Fibroblast of skin of back (primary cell): Measurements from ENCODE around the gene AKIP1. TPM values are rescaled to one million over a fixed set of nuclear protein-coding genes. Genes with fewer than 3 reads are reported as not detected.
"Not testable (repeated sequence)": the region's sequence is repeated elsewhere in the genome, so short reads cannot be mapped to it uniquely, and the experiment has no call there.

Experiments
- DNase-seq: peaks from one replicate; pipeline ENCODE4 v3.0.0-alpha.2; 2013
- polyA plus RNA-seq, 2 experiments: library from polyadenylated mRNA; unstranded; fragments of 120-200 nt; gene quantifications; one replicate each; pipeline ENCODE4 v1.2.1, GENCODE V29; 2013; ENCODE audit not compliant: insufficient read length in 2 of 2

Gene AKIP1, protein sequence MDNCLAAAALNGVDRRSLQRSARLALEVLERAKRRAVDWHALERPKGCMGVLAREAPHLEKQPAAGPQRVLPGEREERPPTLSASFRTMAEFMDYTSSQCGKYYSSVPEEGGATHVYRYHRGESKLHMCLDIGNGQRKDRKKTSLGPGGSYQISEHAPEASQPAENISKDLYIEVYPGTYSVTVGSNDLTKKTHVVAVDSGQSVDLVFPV
- 53.3 TPM for polyA plus RNA-seq (2013, experiment 1 of 2; ENCODE audit: insufficient read length)
- polyA plus RNA-seq (2013, experiment 2 of 2; ENCODE audit: insufficient read length) = 40.9 TPM

DNA sequence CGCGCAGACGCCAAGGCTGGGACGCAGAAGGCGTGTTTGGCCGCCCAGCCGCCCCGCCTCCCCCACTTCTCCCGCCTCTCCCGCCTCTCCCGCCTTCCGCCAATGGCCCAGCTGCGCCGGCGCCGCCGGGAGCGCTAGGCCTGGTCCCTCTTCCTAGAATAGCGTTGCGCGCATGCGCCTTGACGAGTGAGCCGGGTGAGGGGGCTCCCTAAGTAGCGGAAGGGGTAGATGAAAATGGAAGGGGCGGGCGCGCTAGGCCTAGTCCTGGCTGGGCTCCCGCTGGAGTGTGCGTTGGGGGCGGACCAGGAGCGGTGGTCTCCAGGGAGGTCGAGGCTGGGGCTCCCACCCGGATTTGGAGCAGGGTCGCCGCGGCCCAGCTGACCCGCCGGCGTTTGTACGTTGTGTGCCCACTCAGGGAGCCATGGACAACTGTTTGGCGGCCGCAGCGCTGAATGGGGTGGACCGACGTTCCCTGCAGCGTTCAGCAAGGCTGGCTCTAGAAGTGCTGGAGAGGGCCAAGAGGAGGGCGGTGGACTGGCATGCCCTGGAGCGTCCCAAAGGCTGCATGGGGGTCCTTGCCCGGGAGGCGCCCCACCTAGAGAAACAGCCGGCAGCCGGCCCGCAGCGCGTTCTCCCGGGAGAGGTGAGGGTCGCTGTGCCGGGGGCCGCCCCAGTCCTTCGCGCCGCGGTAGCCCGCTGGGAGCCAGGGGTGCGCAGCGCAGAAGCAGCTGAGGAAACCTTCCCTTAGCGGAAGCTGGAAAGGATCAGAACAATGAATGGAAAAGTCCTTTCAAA, at the start of gene AKIP1:
AKIP1 (plus strand) TSS at position 161 of the 795 bp plus-strand sequence; CDS start at position 422, 261 bp downstream.
- DNase-seq = peak; percentile 97

DNA sequence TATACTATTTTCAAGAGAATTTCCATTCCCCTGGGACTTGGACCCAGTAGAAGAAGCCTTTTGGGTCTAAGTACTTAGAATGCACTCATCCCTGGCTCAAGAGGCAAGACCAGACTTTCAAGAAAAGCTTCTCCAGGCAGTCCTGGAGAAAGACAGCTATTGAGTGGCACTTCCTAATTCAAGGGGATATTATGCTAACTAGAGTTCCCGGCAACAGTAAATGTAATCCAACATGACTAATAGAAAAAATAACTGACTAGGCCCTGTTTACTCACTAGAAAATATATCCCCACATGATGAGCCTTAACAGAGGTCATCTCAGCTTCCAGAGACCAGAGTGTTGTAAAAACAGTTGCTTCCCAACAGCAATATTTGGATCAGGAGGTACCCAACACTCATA, 47.2 kb upstream of the AKIP1 start:
- DNase-seq = peak; percentile 83

DNA sequence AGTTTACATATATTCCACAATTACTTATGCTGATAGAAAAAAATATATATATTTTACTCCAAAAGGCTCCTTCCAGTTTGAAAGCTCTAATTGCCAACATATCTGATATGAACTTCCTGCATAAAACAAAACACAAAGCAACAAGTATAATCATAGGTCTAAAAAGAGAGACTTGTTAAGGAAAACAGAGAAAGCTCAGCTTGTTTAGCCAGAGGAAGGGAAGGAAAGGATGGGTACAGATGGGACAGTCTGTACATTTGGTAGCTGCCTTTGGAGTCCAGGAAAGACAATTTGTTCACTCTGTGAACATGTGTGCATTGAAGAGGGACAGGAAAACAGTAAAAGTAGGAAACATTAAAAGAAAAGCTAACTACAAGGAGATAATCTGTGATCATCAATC, 45.7 kb upstream of the AKIP1 start:
- DNase-seq = no peak

DNA sequence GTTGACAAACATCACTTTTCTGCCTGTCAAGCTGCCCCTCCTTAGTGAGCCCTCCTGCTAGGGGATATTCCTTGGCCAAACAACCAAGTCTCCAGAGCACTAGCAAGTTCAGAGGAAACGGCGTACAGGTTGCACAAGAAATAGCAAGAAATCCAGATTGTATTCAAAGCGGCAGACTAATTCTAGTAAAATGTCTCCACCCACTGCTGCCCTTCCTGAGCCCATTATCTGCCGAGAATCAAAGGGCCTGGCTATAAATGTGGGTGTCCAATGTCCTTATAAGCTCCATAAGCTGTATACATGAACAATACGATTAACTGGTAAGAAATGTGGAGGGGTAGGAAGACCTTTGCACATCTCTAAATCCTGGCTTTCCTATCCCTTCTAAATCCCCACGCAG, 44.0 kb upstream of the AKIP1 start:
- no peak for DNase-seq

DNA sequence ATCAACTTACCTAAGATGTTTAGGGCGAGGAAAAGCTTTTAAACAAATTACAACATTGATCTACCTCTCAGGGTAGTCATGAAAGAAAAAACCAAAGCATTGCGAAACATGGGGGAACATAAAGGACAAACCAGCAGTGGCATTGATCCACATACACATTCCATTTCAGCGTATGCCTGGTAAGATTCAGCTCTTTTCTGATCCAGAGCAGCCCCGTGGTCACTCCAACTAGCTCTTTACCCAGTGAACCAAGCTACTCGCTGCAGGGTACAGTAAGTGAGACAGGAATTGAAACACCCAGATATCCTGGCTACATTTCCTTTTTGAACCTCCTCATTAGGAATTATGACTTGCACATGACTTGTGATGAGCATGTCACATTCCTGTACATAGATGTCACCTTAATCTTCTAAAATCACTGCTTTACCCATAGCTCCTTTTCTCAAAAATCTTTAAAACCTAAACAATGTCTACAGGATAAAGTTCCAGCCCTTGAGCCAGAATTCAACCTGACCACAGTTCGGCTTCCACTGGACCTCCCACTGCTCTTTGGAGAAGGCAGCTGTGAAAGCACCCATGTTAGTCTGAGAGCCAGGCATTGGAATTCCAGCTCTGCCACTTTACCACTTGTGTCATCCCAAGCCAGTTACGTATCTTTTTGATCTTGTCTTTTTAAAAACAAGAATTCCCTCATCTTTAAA, 42.9 kb upstream of the AKIP1 start:
- peak; percentile 58 for DNase-seq

DNA sequence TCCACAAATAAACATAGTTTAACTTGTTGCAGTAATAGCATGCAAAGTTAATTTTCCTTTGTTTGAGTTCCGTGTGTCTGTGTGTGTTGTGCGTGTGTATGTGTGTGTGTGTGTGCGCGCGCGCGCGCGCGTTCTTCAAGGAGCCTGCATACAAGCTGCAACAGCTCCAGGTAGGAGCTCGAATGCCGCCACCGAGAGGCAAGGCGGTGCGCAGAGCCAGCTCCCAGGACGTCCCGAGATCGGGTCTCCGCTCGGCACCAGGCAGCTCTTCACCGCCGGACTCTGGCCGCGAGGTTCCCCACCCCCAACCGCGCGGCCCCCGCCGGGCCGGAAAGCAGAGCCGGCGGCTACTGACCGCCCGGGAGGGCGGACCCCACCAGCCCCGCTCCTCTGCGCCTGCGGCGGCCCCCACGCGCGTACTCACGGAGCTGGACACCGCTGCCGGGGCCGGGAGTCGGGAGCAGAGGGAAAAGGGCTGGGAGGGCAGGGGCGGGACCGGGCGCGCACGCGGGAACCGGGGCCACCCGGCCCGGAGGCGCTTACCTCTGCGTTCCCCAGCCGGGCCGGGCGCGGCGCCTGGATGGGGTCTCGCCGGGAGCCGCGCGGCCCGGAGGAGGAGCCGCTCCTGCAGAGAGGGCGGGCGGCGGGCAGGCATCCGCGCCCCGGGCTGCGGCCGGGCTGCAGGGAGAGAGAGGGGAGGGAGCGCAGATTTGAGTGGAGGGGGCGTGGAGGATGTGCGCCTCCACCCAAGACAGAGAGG, 40.4 kb upstream of the AKIP1 start:
- peak; percentile 77 for DNase-seq

DNA sequence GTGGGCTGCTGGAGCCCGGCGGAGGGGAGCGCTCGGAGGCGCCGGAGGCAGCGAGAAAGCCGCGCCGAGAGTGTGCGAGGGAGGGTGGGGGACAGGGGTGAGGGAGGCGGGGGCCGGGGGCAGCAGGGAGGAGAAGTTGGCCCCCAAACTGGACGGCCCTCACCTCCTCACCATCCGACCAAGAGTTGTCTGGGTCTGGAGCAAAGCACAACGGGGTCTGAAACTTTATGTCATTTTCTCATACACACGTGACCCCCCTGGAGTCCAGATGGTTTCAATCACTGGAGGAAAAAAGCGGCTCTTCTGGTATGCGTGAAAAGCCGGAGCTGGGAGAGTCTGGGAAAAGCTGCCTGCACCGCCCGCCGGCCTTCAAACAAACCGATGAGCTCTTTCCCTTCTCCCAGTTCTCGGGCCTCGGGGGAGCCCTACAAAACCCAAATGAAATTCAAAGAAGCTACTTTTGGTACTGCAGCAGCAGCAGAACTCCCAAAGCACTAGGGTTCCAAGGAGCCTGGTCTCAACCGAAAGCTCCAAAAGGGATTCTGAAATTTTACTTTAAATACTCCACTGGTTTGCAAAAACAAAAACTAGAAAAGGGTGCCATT, 39.7 kb upstream of the AKIP1 start:
- DNase-seq = peak; percentile 98

DNA sequence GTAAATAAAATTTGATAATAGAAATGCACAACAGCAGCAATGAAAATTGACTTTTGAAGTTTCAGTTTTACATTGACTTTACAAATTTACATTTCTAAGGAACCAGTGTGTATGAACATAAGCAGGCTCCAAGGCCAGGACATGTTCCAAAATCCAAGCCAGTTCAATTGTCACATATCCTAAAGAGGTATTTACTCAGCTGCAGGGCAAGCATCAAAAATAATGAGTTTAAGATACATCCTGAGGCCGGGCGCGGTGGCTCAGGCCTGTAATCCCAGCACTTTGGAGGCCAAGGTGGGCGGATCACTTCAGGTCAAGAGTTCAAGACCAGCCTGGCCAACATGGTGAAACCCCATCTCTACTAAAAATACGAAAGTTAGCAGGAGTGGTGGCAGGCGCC, 39.0 kb upstream of the AKIP1 start:
- DNase-seq = no peak

DNA sequence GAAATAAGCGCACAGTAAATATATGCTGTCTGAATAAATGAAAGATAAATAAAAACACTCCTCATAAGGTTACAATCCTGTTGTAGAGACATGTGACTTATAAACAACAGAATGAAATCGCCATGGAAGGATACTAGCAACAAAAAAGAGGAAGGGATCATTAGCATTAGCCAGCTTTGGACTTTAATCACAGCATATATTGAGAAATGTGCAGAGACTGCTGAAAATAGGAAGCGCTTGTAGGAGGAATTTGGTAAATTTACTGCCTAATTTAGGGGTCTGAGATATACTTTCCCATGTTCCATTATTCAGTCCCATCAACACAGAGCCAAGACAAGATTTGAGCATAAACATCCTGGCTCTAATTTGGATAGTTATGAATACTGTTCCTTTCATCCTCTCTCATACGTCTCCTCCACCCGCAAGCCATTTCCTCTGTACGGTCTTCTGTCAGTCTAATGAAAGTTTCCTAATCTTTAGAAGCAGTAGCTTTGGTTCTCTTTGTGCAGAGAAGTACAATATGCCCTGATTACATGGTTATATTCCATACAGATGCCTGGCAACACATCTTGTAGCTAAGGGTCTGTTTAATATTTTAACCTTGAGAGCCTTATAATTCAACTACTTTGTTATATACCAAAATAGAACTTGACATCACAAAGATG, 37.1 kb upstream of the AKIP1 start:
- no peak for DNase-seq

DNA sequence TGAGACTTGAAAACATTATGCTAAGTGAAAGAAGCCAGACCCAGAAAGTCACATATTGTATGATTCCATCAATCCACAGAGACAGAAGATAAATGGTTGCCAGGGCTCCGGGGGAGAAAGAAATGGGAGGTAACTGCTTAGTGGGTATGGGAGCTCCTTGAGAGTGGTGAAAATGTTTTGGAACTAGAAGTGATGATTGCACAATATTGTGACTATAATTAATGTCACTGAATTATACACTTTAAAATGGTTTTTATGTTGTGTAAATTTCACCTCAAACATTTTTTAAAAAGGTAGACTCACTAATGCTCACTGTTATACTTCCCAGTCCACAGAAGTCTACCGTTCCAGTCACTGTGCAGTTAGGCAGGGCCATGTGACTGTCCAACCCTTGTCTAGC, 32.2 kb upstream of the AKIP1 start:
- no peak for DNase-seq

DNA sequence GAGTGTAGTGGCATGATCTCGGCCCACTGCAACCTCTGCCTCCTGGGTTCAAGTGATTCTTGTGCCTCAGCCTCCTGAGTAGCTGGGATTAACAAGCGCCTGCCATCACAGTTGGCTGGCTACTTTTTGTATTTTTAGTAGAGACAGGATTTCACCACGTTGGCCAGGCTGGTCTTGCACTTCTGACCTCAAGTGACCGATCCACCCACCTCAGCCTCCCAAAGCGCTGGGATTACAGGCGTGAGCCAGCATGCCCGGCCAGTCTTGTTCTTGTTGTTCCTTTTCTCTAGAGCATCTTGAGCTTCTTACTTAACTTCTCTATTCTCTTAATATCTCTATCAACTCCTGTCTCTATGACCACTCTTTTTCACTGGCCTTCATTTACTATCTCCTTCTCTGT, 29.4 kb upstream of the AKIP1 start:
- not testable (repeated sequence) for DNase-seq

DNA sequence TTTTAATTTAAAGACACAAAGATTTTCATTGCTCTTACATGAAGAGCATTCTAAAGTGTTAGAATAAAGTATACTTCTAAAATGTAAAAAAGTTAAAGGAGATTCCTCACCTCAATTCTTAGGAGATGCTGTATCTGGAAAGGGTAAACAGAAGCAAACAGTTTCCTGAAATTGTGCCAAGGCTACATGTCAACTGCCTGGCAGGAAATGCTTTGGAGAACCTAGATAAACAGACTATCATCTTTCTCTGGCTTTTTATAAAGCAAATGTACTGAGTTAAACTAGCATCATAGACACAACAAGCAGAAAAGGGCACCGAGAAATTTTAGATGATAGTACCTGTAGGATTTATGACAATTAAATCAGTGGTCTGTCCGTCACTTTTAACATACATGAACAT, 24.7 kb upstream of the AKIP1 start:
- no peak for DNase-seq

DNA sequence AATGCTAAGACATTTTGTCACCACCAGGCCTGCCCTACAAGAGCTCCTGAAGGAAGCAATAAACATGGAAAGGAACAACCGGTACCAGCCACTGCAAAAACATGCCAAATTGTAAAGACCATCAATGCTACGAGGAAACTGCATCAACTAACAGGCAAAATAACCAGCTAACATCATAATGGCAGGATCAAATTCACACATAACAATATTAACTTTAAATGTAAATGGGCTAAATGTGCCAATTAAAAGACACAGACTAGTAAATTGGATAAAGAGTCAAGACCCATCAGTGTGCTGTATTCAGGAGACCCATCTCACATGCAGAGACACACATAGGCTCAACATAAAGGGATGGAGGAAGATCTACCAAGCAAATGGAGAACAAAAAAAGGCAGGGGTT, 19.8 kb upstream of the AKIP1 start:
- not testable (repeated sequence) for DNase-seq

DNA sequence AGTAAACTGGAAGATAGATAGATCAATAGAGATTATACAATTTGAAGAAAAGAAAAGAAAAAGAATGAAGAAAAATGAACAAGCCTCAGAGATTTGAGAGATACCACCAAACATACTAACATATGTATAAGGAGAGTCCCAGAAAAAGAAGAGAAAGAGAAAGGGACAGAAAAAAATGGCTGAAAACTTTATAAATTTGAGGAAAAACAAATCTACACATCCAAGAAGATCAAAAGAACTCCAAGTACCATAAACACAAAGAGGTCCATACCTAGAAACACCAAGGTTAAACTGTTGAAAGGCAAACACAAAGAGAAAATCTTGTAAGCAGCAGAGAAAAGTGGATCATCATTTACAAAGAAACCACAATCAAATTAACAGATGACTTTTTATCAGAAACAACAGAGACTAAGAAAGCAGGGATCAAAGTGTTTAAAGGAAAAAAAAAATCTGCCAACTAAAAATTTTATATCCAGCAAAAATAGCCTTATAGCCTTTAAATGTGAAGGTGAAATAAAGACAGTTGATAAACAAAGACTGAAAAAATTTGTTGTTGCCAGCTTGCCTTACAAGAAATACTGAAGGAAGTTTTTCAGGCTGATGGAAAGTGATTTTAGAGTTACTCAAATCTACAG, 11.8 kb upstream of the AKIP1 start:
- DNase-seq = no peak

DNA sequence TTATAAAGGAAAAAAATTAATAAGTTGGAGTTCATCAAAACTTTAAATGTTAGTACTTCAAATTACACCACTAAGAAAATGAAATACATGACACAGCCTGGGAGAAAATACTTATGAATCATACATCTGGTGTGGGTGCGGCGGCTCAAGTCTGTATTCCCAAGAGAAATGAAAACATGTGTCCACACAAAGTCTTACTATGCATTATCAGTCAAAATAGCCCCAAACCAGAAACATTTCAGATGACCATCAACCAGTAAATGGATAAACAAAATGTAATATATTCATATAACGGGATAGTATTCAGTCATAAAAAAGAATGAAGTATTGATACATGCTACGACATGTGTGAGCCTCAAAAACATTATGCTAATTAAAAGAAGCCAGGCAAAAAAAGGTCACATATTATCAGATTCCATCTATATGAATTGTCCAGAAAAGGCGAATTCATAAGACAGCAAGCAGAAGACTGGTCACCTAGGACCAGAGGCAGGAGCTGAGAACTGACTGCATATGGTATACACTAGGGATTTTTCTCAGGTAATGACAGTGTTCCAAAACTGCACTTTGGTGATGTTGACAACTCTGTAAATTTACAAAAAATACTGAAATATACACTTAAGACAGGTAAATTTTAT, 5.3 kb upstream of the AKIP1 start:
- DNase-seq = peak; percentile 94

DNA sequence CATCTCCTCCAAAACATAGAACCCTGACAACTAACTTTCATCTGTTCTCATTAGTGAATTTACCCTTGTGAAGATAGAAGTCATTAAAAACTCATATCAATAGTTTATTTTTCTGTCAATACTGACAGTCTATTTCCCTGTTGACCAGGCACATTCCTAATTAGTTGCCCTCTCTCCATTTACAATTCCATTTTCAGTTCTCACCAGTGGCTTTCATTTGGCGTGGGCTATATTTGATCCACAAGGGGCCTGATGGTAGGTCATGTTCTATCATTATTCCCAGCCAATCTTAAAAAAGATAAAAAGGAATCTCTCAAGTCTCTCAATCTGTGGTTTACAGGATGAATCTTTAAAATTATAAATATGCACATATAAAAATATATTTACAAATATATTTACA, 3.9 kb upstream of the AKIP1 start:
- DNase-seq = no peak

DNA sequence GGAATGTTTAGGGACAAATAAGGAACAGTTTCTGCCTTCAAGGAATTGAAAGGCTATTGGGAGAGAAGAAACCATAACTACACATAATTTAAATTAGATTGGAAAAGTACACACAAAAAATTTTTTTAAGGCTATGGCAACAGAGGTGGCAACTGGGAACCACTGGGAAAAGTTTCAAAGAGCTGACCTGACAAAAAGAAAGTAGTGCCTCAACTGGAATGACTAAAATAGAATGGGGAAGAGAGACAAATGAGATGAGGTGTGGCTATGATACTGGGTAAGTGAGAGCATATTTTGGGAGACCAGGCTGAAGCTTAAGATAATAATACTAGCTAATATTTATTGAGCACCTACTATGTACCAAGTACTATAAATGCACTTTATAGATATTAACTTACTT, 2.9 kb upstream of the AKIP1 start:
- DNase-seq = no peak

DNA sequence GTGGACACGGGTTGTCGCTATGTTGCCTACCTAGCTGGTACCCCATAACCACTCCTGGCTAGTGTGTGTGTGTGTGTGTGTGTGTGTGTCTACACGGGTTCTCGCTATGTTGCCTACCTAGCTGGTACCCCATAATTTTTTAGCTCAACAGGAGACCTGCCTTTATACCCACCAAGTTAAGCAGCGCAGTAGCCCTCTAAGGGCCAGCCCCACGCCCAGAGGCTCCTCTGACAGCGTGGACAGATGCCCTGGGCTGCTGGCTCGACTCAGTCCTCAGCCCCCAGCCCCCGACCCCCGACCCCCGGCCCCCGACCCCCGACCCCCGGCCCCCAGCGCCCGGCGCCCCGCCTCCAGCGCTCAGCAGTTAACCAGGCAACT, 351 bp upstream of the AKIP1 start:
- no peak for DNase-seq

DNA sequence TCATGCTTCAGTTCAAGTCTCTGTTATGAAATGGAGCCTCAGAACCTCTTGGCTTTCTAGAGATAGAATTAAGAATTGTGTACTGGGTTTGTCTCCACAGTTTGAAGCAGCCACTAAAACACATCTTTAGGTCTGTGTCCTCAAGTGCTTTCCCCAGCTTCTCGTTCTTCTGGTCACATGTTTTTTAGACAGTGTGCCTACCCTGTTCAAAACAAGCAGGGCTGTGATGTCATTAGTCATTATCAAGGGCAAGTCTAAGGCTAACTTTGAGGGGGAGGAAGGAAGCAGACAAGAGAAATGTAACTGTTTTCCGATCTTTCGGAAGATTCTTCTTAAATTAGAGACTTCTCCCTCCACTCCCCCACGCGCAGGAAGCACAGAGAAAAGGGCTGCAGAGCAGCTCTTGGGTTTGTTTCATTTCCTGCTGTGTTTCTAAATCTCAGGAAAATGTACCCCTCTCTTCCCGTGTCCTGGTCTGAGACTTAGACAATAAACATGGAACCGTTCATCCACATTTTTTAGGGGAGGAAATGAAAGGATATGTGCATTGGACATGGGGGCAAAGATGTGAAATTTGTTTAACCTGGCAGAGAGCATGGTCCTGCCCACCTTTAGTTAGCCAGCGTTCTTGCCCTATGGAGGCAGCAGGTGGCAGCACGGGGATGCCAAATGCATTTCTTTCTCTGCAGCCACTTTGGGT, 3.1 kb downstream of the AKIP1 start:
- peak; percentile 45 for DNase-seq

DNA sequence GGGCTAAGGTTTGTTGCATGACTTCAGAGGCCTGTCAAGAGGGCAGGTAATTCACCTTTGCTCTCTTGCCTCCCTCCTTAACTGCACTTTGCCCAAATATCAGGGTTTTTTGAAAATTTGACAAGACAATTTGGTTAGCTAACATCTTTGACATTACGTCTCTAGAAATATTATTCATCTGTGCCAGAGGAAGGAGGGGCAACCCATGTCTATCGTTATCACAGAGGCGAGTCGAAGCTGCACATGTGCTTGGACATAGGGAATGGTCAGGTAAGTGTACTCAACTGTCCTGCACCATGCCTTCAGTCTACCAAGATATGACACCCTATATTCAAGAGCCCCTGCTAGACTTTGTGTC, 3.7 kb downstream of the AKIP1 start:
- DNase-seq = no peak
